GM23338 (cell line): Measurements from ENCODE around the gene ZNF222. TPM values are rescaled to one million over a fixed set of nuclear protein-coding genes. Genes with fewer than 3 reads are reported as not detected.

Source experiments
- ATAC-seq: fragments of 200-7000 bp; cut with Tn5 transposase; 3 replicates; pipeline ENCODE4 v1.9.1; 2020
- DNase-seq: peaks from one replicate; pipeline ENCODE4 v3.0.0-alpha.2; 2015; ENCODE audit warnings: low spot score
- H2AFZ ChIP-seq: fragments of 200-600 bp; sonication (generic); 2 replicates; pipeline ENCODE4 v1.8.0; 2016; ENCODE audit warnings: antibody characterized with exemption, mild to moderate bottlenecking, moderate library complexity
- H3F3A ChIP-seq: fragments of 200-600 bp; sonication (generic); replicated peaks from 2 replicates; pipeline ENCODE4 v1.8.0; 2017; ENCODE audit warnings: antibody characterized with exemption, mixed run types, low read depth
- H3K27ac ChIP-seq: fragments of 200-600 bp; sonication (generic); 2 replicates; pipeline ENCODE4 v1.6.1; 2016; ENCODE audit warnings: low read depth
- H3K27me3 ChIP-seq: fragments of 200-600 bp; sonication (generic); 2 replicates; pipeline ENCODE4 v1.8.0; 2016; ENCODE audit warnings: mild to moderate bottlenecking, mixed run types, moderate library complexity; ENCODE audit not compliant: insufficient read depth
- H3K36me3 ChIP-seq: fragments of 200-600 bp; sonication (generic); 2 replicates; pipeline ENCODE4 v1.8.0; 2016; ENCODE audit warnings: mild to moderate bottlenecking; ENCODE audit not compliant: insufficient read depth
- H3K4me1 ChIP-seq: fragments of 200-600 bp; sonication (generic); 2 replicates; pipeline ENCODE4 v1.8.0; 2016; ENCODE audit warnings: mild to moderate bottlenecking, moderate library complexity; ENCODE audit not compliant: insufficient read depth
- H3K4me2 ChIP-seq: fragments of 200-600 bp; sonication (generic); 2 replicates; pipeline ENCODE4 v1.7.1; 2017; ENCODE audit warnings: mixed run types
- H3K4me3 ChIP-seq: fragments of 200-600 bp; sonication (generic); 2 replicates; pipeline ENCODE4 v1.6.1; 2016; ENCODE audit warnings: mixed run types
- H3K79me2 ChIP-seq: fragments of 200-600 bp; sonication (generic); replicated peaks from 2 replicates; pipeline ENCODE4 v1.8.0; 2017; ENCODE audit warnings: mild to moderate bottlenecking; ENCODE audit not compliant: insufficient read depth
- H3K9me2 ChIP-seq: fragments of 200-600 bp; sonication (generic); 2 replicates; pipeline ENCODE4 v1.8.0; 2017; ENCODE audit not compliant: insufficient read depth
- H4K20me1 ChIP-seq: fragments of 200-600 bp; sonication (generic); replicated peaks from 2 replicates; pipeline ENCODE4 v1.8.0; 2017; ENCODE audit warnings: mild to moderate bottlenecking; ENCODE audit not compliant: insufficient read depth
- H3K27ac Mint-ChIP-seq: 2 replicates; pipeline ENCODE4 v1.8.0; 2020; ENCODE audit warnings: inconsistent platforms, mild to moderate bottlenecking, moderate library complexity, mixed read lengths
- H3K27me3 Mint-ChIP-seq: 3 replicates; pipeline ENCODE4 v1.8.0; 2022; ENCODE audit warnings: low read depth, mild to moderate bottlenecking, moderate library complexity, mixed read lengths, inconsistent platforms; ENCODE audit not compliant: insufficient read depth, poor library complexity
- H3K36me3 Mint-ChIP-seq: 3 replicates; pipeline ENCODE4 v1.8.0; 2021; ENCODE audit warnings: low read depth, mild to moderate bottlenecking, inconsistent platforms, moderate library complexity, mixed read lengths
- H3K4me1 Mint-ChIP-seq: 3 replicates; pipeline ENCODE4 v1.8.0; 2020; ENCODE audit warnings: mild to moderate bottlenecking, inconsistent platforms, mixed read lengths
- H3K4me3 Mint-ChIP-seq: 3 replicates; pipeline ENCODE4 v1.8.0; 2021; ENCODE audit warnings: moderate library complexity, mild to moderate bottlenecking, inconsistent platforms, mixed read lengths
- H3K9me3 Mint-ChIP-seq: 3 replicates; pipeline ENCODE4 v1.8.0; 2020; ENCODE audit warnings: moderate library complexity, mild to moderate bottlenecking, inconsistent platforms, mixed read lengths
- CREB1 ChIP-seq: fragments of 250-450 bp; sonication (Bioruptor Pico); IDR thresholded peaks from 2 replicates; pipeline ENCODE4 v1.5.0; 2020; ENCODE audit warnings: low read depth, mild to moderate bottlenecking, moderate library complexity
- CTCF ChIP-seq, 2 experiments: fragments of 200-600 bp in 1 of 2; sonication (generic) in 1 of 2; conservative IDR thresholded peaks; 2 replicates each; pipeline versions ENCODE4 v1.5.1 to v1.6.1; 2016 to 2017; ENCODE audit warnings: antibody characterized with exemption in 2 of 2, low read depth in 2 of 2, mild to moderate bottlenecking in 2 of 2, moderate library complexity in 1 of 2
- ETS1 ChIP-seq: IDR thresholded peaks from 2 replicates; pipeline ENCODE4 v1.6.1; 2016; ENCODE audit warnings: antibody characterized with exemption
- EZH2 ChIP-seq: fragments of 200-600 bp; sonication (generic); IDR thresholded peaks from one replicate; pipeline ENCODE4 v1.8.0; 2017; ENCODE audit warnings: antibody characterized with exemption, mild to moderate bottlenecking, low read depth; ENCODE audit not compliant: unreplicated experiment
- EZH2phosphoT487 ChIP-seq: fragments of 200-600 bp; sonication (generic); IDR thresholded peaks from one replicate; pipeline ENCODE4 v1.8.1; 2018; ENCODE audit warnings: antibody characterized with exemption; ENCODE audit not compliant: unreplicated experiment
- JUNB ChIP-seq: IDR thresholded peaks from one replicate; pipeline ENCODE4 v1.6.1; 2016; ENCODE audit warnings: antibody characterized with exemption; ENCODE audit not compliant: unreplicated experiment
- NANOG ChIP-seq: IDR thresholded peaks from 2 replicates; pipeline ENCODE4 v1.6.1; 2016; ENCODE audit warnings: antibody characterized with exemption, borderline replicate concordance
- POLR2AphosphoS5 ChIP-seq: IDR thresholded peaks from 2 replicates; pipeline ENCODE4 v1.6.1; 2016; ENCODE audit warnings: antibody characterized with exemption, low read depth
- REST ChIP-seq: IDR thresholded peaks from one replicate; pipeline ENCODE4 v1.6.1; 2018; ENCODE audit warnings: antibody characterized with exemption; ENCODE audit not compliant: unreplicated experiment
- STAT1 ChIP-seq: IDR thresholded peaks from one replicate; pipeline ENCODE4 v1.6.1; 2016; ENCODE audit warnings: antibody characterized with exemption; ENCODE audit not compliant: unreplicated experiment
- ZNF114 ChIP-seq: fragments of 250-450 bp; sonication (Bioruptor Pico); IDR thresholded peaks from 2 replicates; pipeline ENCODE4 v1.5.0; 2020; ENCODE audit warnings: mild to moderate bottlenecking, moderate library complexity
- ZNF331 ChIP-seq: fragments of 250-450 bp; sonication (Bioruptor Pico); IDR thresholded peaks from 2 replicates; pipeline ENCODE4 v1.5.0; 2020; ENCODE audit warnings: low read depth, mild to moderate bottlenecking, moderate library complexity
- polyA plus RNA-seq: library from polyadenylated mRNA; unstranded; fragments of >200 nt; fragmentation: Nextera tagmentation; extraction: Ambion mirVana; gene quantifications from 2 replicates; pipeline ENCODE4 v1.2.1, GENCODE V29; 2016
- total RNA-seq: library from RNA; depleted of rRNA; stranded (reverse); fragments of >200 nt; shearing (Covaris generic); gene quantifications from 2 replicates; pipeline ENCODE4 v1.2.3, GENCODE V29; 2014

ZNF222 gene
- total and polyA plus RNA-seq, 2 experiments from 2014 or later, result 2.3 to 2.6 TPM

GRCh38 chr19:44002212-44002565 is 23.0 kb upstream of the ZNF222 start:
- H3K36me3 ChIP-seq, result no peaks in the 10 kb centered on the region
- H3K27ac ChIP-seq, result no peak overlapping the region
- no peaks in the 10 kb centered on the region for H3K4me1 ChIP-seq
- H3K4me3 ChIP-seq, result peak overlapping the region; percentile 67
- peak; percentile 7; the same call in 2 of the 3 replicates for ATAC-seq
- peak overlapping the region; percentile 93 for H3K4me3 Mint-ChIP-seq
- peak overlapping the region; percentile 97; the same call in 1 of the 2 replicates for H2AFZ ChIP-seq
- no peaks in the 10 kb centered on the region for H4K20me1 ChIP-seq
- peak overlapping the region; percentile 43; the same call in 1 of the 2 replicates for H3K27ac Mint-ChIP-seq
- DNase-seq, result no peak
- peaks cover 9% of the 10 kb centered on the region for H3K4me1 Mint-ChIP-seq
- H3K9me2 ChIP-seq, result peaks cover 16% of the 10 kb centered on the region
- H3K36me3 Mint-ChIP-seq, result peaks cover 11% of the 10 kb centered on the region
- 0 out of 2 replicates have a peak, but pooled peaks cover 8% of the 10 kb centered on the region for H3K79me2 ChIP-seq
- H3K9me3 Mint-ChIP-seq, result peaks cover 2% of the 10 kb centered on the region
- H3K27me3 ChIP-seq, result no peaks in the 10 kb centered on the region
- H3K4me2 ChIP-seq, result peak overlapping the region; percentile 78
- no peaks in the 10 kb centered on the region for H3F3A ChIP-seq
- peaks cover 9% of the 10 kb centered on the region for H3K27me3 Mint-ChIP-seq
- TF ChIP-seq EZH2phosphoT487, result no peak
- no peak for TF ChIP-seq NANOG
- TF ChIP-seq POLR2AphosphoS5, result no peak
- TF ChIP-seq ZNF114 (CRISPR knock-in tag), result no peak

- Histone ChIP-seq H3K36me3 (no peaks in the 10 kb centered on the region), H3K27me3 (no peaks in the 10 kb centered on the region), H3K4me3 (peak within 1 kb of the TSS; percentile 67), H3K4me2 (peak within 1 kb of the TSS; percentile 88), H3K79me2 (0 out of 2 replicates have a peak, but pooled peaks cover 8% of the 10 kb centered on the region), H3K9me2 (peaks cover 20% of the 10 kb centered on the region), H3F3A (no peaks in the 10 kb centered on the region), H3K27ac (no peak within 1 kb of the TSS), H4K20me1 (no peaks in the 10 kb centered on the region), H2AFZ (peak within 1 kb of the TSS; percentile 97), H3K4me1 (no peaks in the 10 kb centered on the region)
- DNase-seq, result peak; percentile 99
- Mint-ChIP-seq H3K4me1 (peaks cover 9% of the 10 kb centered on the region), H3K27ac (peak within 1 kb of the TSS; percentile 65), H3K9me3 (peaks cover 7% of the 10 kb centered on the region), H3K36me3 (peaks cover 13% of the 10 kb centered on the region), H3K27me3 (peaks cover 9% of the 10 kb centered on the region), H3K4me3 (peak within 1 kb of the TSS; percentile 93)
- peak; percentile 99 for ATAC-seq
- TF ChIP-seq NANOG (no peak), ETS1 (peak; percentile 98), REST (no peak), POLR2AphosphoS5 (peak; percentile 69), EZH2phosphoT487 (no peak), STAT1 (no peak), ZNF114 (CRISPR knock-in tag) (no peak), EZH2 (no peak), JUNB (no peak), CTCF (conservative IDR thresholded peaks at IDR 0.05; ENCODE audit: low read depth in 2 of 2) (no peak), ZNF331 (CRISPR knock-in tag) (no peak), CREB1 (CRISPR knock-in tag) (peak; percentile 58)
These were observed 22.4 kb upstream of the ZNF222 start, which contains the start of gene ZNF230 for GRCh38 chr19:44002566-44003460. ZNF230 (plus strand) TSS chr19:44002957; CDS start chr19:44007079, 4,122 bp downstream.
